Neural cell (in vitro differentiated cells): ENCODE data around the gene CDC123. TPM values are rescaled to one million over a fixed set of nuclear protein-coding genes. Genes with fewer than 3 reads are reported as not detected.

Experiments used
- H2AFZ ChIP-seq: fragments of 200-600, 300-800 bp; sonication (generic), shearing (Covaris generic); 2 replicates; pipeline ENCODE4 v1.6.0; 2014; ENCODE audit warnings: low read depth, mild to moderate bottlenecking, antibody characterized with exemption, low read length, moderate library complexity
- H3F3A ChIP-seq: fragments of 200-600 bp; shearing (Covaris generic); 2 replicates; pipeline ENCODE4 v1.6.1; 2016; ENCODE audit warnings: mild to moderate bottlenecking, moderate library complexity, mixed read lengths, antibody characterized with exemption, low read length; ENCODE audit not compliant: insufficient read depth, poor library complexity, severe bottlenecking
- H3K27ac ChIP-seq: fragments of 200-600, 300-800 bp; sonication (generic), shearing (Covaris generic); 2 replicates; pipeline ENCODE4 v1.5.1; 2014; ENCODE audit warnings: mild to moderate bottlenecking, low read length, moderate library complexity
- H3K27me3 ChIP-seq: fragments of 300-800, 200-600 bp; sonication (generic), shearing (Covaris generic); 2 replicates; pipeline ENCODE4 v1.6.0; 2014; ENCODE audit warnings: mild to moderate bottlenecking, low read depth, low read length, moderate library complexity; ENCODE audit not compliant: insufficient read depth
- H3K36me3 ChIP-seq: fragments of 300-800, 200-600 bp; sonication (generic), shearing (Covaris generic); 2 replicates; pipeline ENCODE4 v1.5.1; 2014; ENCODE audit warnings: mild to moderate bottlenecking, antibody characterized with exemption, low read length, moderate library complexity; ENCODE audit not compliant: insufficient read depth
- H3K4me2 ChIP-seq: fragments of 300-800, 200-600 bp; sonication (generic), shearing (Covaris generic); 2 replicates; pipeline ENCODE4 v1.6.0; 2014; ENCODE audit warnings: mild to moderate bottlenecking, low read length
- H3K4me3 ChIP-seq: fragments of 300-800, 200-600 bp; sonication (generic), shearing (Covaris generic); 2 replicates; pipeline ENCODE4 v1.5.1; 2014; ENCODE audit warnings: mild to moderate bottlenecking, low read length, moderate library complexity
- H3K79me2 ChIP-seq: fragments of 200-600 bp; shearing (Covaris generic); replicated peaks from 2 replicates; pipeline ENCODE4 v1.6.0; 2014; ENCODE audit warnings: mild to moderate bottlenecking, low read length, moderate library complexity; ENCODE audit not compliant: insufficient read depth
- H3K9ac ChIP-seq: fragments of 300-800, 200-600 bp; sonication (generic), shearing (Covaris generic); 2 replicates; pipeline ENCODE4 v1.6.1; 2016; ENCODE audit warnings: mild to moderate bottlenecking, low read length, mixed read lengths
- H3K9me2 ChIP-seq: fragments of 200-600 bp; shearing (Covaris generic); 2 replicates; pipeline ENCODE4 v1.6.1; 2016; ENCODE audit warnings: mild to moderate bottlenecking, low read length, mixed read lengths; ENCODE audit not compliant: insufficient read depth
- H3K9me3 ChIP-seq: fragments of 200-600, 300-800 bp; sonication (generic), shearing (Covaris generic); 2 replicates; pipeline ENCODE4 v1.6.1; 2016; ENCODE audit warnings: mild to moderate bottlenecking, mixed run types, low read length, moderate library complexity, mixed read lengths
- H4K20me1 ChIP-seq: fragments of 200-600 bp; shearing (Covaris generic); 2 replicates; pipeline ENCODE4 v1.6.1; 2016; ENCODE audit warnings: mild to moderate bottlenecking, mixed run types; ENCODE audit not compliant: insufficient read depth
- CTCF ChIP-seq: fragments of 450-650 bp; IDR thresholded peaks from 2 replicates; pipeline ENCODE4 v1.5.1; 2014; ENCODE audit warnings: antibody characterized with exemption, mild to moderate bottlenecking, moderate library complexity; ENCODE audit not compliant: poor library complexity, severe bottlenecking
- EP300 ChIP-seq: fragments of 450-650 bp; conservative IDR thresholded peaks from 2 replicates; pipeline ENCODE4 v1.6.1; 2014; ENCODE audit warnings: antibody characterized with exemption, mild to moderate bottlenecking, moderate library complexity; ENCODE audit not compliant: poor library complexity, severe bottlenecking
- EZH2 ChIP-seq: fragments of 200-600, 300-800 bp; shearing (Covaris generic), sonication (generic); IDR thresholded peaks from 2 replicates; pipeline ENCODE4 v1.6.1; 2014; ENCODE audit warnings: antibody characterized with exemption, low read length, borderline replicate concordance, mild to moderate bottlenecking; ENCODE audit not compliant: insufficient read depth, poor library complexity, severe bottlenecking
- MXI1 ChIP-seq: fragments of 450-650 bp; conservative IDR thresholded peaks from 2 replicates; pipeline ENCODE4 v1.6.1; 2014; ENCODE audit warnings: antibody characterized with exemption, mild to moderate bottlenecking; ENCODE audit not compliant: poor library complexity, severe bottlenecking
- POLR2AphosphoS5 ChIP-seq: IDR thresholded peaks from 2 replicates; pipeline ENCODE4 v1.6.1; 2012
- RAD21 ChIP-seq: fragments of 450-650 bp; conservative IDR thresholded peaks from 2 replicates; pipeline ENCODE4 v1.6.1; 2014; ENCODE audit warnings: antibody characterized with exemption, mild to moderate bottlenecking, moderate library complexity
- REST ChIP-seq: IDR thresholded peaks from 2 replicates; pipeline ENCODE4 v1.6.1; 2012; ENCODE audit warnings: borderline replicate concordance
- SMC3 ChIP-seq: fragments of 450-650 bp; conservative IDR thresholded peaks from 2 replicates; pipeline ENCODE4 v1.6.1; 2014; ENCODE audit warnings: antibody characterized with exemption, mild to moderate bottlenecking, moderate library complexity; ENCODE audit not compliant: poor library complexity
- TAF1 ChIP-seq: IDR thresholded peaks from 2 replicates; pipeline ENCODE4 v1.6.1; 2012; ENCODE audit warnings: low read depth
- polyA plus RNA-seq: library from polyadenylated mRNA; depleted of rRNA; stranded (reverse); fragments of >200 nt; gene quantifications from 2 replicates; pipeline ENCODE4 v1.2.3, GENCODE V29; 2014

The CDC123 gene
- polyA plus RNA-seq, 1 donor from 2014 or later: 110 TPM

- Histone ChIP-seq H3K27ac (no peak overlapping the region), H3K36me3 (peaks cover 1% of the 10 kb centered on the region), H3K4me2 (no peak overlapping the region), H3K4me3 (no peak overlapping the region), H3K9me3 (no peaks in the 10 kb centered on the region), H2AFZ (no peak overlapping the region), H3K9me2 (no peaks in the 10 kb centered on the region), H3K27me3 (no peaks in the 10 kb centered on the region), H4K20me1 (no peaks in the 10 kb centered on the region), H3F3A (no peaks in the 10 kb centered on the region), H3K9ac (no peak overlapping the region), H3K79me2 (no peaks in the 10 kb centered on the region)
- TF ChIP-seq CTCF (no peak), REST (no peak), POLR2AphosphoS5 (no peak), TAF1 (no peak), RAD21 (no peak), MXI1 (no peak), EP300 (no peak)
These were observed 17.6 kb downstream of the CDC123 start for GRCh38 chr10:12213621-12214020.

GRCh38 chr10:12214093-12214492, 18.1 kb downstream of the CDC123 start:
- Histone ChIP-seq H2AFZ (no peak overlapping the region), H4K20me1 (no peaks in the 10 kb centered on the region), H3K9ac (no peak overlapping the region), H3K27ac (no peak overlapping the region), H3F3A (no peaks in the 10 kb centered on the region), H3K27me3 (no peaks in the 10 kb centered on the region), H3K36me3 (peaks cover 5% of the 10 kb centered on the region), H3K9me3 (no peaks in the 10 kb centered on the region), H3K4me3 (no peak overlapping the region), H3K9me2 (no peaks in the 10 kb centered on the region), H3K79me2 (no peaks in the 10 kb centered on the region), H3K4me2 (no peak overlapping the region)
- TF ChIP-seq CTCF (no peak), POLR2AphosphoS5 (no peak), SMC3 (no peak), RAD21 (no peak), REST (no peak), MXI1 (no peak), TAF1 (no peak), EZH2 (no peak), EP300 (no peak)
